ENCODE data around the gene KRTAP6-1.

DNA sequence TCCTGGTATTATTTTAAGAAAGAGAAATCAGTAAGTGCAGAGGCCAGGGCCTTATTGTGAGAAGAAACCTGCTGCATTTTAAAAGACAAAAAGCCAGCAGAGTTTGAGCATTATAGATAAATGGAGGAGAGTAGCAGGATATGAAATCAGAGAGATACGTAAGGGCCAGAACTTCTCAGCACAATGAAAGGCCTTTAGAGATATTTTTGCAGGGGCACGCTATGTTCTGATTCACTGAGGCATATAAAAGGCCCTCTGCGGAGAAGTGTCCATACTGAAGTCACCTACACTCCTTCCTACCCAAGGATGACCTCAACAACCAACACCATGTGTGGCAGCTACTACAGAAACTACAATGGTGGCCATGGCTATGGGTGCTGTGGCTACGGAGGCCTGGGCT is 21.6 kb downstream of the KRTAP6-1 start, which contains the start of gene KRTAP6-3:
- TF ChIP-seq, protein P1, sequence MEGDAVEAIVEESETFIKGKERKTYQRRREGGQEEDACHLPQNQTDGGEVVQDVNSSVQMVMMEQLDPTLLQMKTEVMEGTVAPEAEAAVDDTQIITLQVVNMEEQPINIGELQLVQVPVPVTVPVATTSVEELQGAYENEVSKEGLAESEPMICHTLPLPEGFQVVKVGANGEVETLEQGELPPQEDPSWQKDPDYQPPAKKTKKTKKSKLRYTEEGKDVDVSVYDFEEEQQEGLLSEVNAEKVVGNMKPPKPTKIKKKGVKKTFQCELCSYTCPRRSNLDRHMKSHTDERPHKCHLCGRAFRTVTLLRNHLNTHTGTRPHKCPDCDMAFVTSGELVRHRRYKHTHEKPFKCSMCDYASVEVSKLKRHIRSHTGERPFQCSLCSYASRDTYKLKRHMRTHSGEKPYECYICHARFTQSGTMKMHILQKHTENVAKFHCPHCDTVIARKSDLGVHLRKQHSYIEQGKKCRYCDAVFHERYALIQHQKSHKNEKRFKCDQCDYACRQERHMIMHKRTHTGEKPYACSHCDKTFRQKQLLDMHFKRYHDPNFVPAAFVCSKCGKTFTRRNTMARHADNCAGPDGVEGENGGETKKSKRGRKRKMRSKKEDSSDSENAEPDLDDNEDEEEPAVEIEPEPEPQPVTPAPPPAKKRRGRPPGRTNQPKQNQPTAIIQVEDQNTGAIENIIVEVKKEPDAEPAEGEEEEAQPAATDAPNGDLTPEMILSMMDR (conservative IDR thresholded peaks at IDR 0.05; ENCODE audit: low read length): no peak
- no peak for TF ChIP-seq EZH2phosphoT487 (IDR thresholded peaks at IDR 0.05; ENCODE audit: borderline replicate concordance, low read depth, low read length)
